DMS53 (cell line): ENCODE measurements around the gene NANOG.
"Not testable (repeated sequence)": the region's sequence is repeated elsewhere in the genome, so short reads cannot be mapped to it uniquely, and the experiment has no call there.

ENCODE experiments used
- DNase-seq: peaks from one replicate; lab custom pipeline; 2025; lab: John Stamatoyannopoulos, UW

The NANOG gene

GRCh38 chr12:7806319-7806718, 17.1 kb downstream of the NANOG start:
- not testable (repeated sequence) for DNase-seq

- DNase-seq, result peak; percentile 79
Measured at GRCh38 chr12:7806863-7807487, 17.8 kb downstream of the NANOG start.

- not testable (repeated sequence) for DNase-seq
Measured at GRCh38 chr12:7825754-7826153, 36.6 kb downstream of the NANOG start.

GRCh38 chr12:7829737-7830136, 40.5 kb downstream of the NANOG start:
- not testable (repeated sequence) for DNase-seq

GRCh38 chr12:7832059-7832696, 43.0 kb downstream of the NANOG start:
- DNase-seq, result peak; percentile 74

GRCh38 chr12:7833201-7833600, 44.0 kb downstream of the NANOG start:
- DNase-seq, result not testable (repeated sequence)

GRCh38 chr12:7833831-7834230, 44.6 kb downstream of the NANOG start:
- no peak for DNase-seq

GRCh38 chr12:7834701-7835100, 45.5 kb downstream of the NANOG start:
- DNase-seq, result no peak

GRCh38 chr12:7835116-7835515, 45.9 kb downstream of the NANOG start:
- DNase-seq, result no peak

- DNase-seq, result no peak
Measured at GRCh38 chr12:7835766-7836165, 46.6 kb downstream of the NANOG start.

- no peak for DNase-seq
Measured at GRCh38 chr12:7837366-7837765, 48.2 kb downstream of the NANOG start.

- DNase-seq, result not testable (repeated sequence)
Measured at GRCh38 chr12:7839226-7839625, 50.0 kb downstream of the NANOG start.

- DNase-seq, result not testable (repeated sequence)
Measured at GRCh38 chr12:7839848-7840247, 50.6 kb downstream of the NANOG start.

- DNase-seq, result not testable (repeated sequence)
Measured at GRCh38 chr12:7842444-7842843, 53.2 kb downstream of the NANOG start.

- not testable (repeated sequence) for DNase-seq
Measured at GRCh38 chr12:7843149-7843548, 53.9 kb downstream of the NANOG start.

- DNase-seq, result not testable (repeated sequence)
Measured at GRCh38 chr12:7843583-7843982, 54.4 kb downstream of the NANOG start.

- no peak for DNase-seq
Measured at GRCh38 chr12:7844116-7844515, 54.9 kb downstream of the NANOG start.

GRCh38 chr12:7847226-7848097, 58.3 kb downstream of the NANOG start:
- DNase-seq, result not testable (repeated sequence)

GRCh38 chr12:7848098-7848422, 58.9 kb downstream of the NANOG start:
- not testable (repeated sequence) for DNase-seq
